Panc1 (cell line): ENCODE measurements around the gene ANKRD10.

Source experiments
- TF ChIP-seq, protein P1 (sequence below): fragments of 450-650 bp; IDR thresholded peaks from 2 replicates; pipeline ENCODE4 v1.5.1; 2017; ENCODE audit warnings: mild to moderate bottlenecking
- TF ChIP-seq, protein P2 (sequence below), 2 experiments: IDR thresholded peaks; 2 replicates each; pipeline ENCODE4 v1.6.1; 2011 to 2012; ENCODE audit warnings: low read depth in 2 of 2, control low read depth in 1 of 2, low read length in 1 of 2, mild to moderate bottlenecking in 1 of 2, moderate library complexity in 1 of 2; ENCODE audit not compliant: insufficient read depth in 1 of 2

DNA sequence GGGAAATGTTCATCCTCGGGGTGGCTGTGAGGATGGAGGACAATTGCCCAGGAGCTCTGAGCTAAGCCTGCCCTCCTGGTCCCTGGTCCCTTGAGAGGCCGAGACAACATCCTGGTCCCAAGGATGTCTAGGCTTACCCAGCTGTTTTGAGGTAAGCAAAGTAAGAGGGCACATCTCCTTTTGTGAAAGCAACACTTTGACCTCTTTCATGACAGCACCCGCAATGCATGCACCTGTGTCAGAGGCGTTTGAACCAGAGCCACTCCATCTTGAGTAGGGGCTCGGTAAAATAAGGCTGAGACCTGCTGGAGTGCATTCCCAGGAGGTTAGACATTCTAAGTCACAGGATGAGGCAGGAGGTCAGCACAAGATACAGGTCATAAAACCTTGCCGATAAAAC lies 43.1 kb upstream of the ANKRD10 start:
- TF ChIP-seq, protein P1, sequence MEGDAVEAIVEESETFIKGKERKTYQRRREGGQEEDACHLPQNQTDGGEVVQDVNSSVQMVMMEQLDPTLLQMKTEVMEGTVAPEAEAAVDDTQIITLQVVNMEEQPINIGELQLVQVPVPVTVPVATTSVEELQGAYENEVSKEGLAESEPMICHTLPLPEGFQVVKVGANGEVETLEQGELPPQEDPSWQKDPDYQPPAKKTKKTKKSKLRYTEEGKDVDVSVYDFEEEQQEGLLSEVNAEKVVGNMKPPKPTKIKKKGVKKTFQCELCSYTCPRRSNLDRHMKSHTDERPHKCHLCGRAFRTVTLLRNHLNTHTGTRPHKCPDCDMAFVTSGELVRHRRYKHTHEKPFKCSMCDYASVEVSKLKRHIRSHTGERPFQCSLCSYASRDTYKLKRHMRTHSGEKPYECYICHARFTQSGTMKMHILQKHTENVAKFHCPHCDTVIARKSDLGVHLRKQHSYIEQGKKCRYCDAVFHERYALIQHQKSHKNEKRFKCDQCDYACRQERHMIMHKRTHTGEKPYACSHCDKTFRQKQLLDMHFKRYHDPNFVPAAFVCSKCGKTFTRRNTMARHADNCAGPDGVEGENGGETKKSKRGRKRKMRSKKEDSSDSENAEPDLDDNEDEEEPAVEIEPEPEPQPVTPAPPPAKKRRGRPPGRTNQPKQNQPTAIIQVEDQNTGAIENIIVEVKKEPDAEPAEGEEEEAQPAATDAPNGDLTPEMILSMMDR: no peak
- TF ChIP-seq, protein P2, sequence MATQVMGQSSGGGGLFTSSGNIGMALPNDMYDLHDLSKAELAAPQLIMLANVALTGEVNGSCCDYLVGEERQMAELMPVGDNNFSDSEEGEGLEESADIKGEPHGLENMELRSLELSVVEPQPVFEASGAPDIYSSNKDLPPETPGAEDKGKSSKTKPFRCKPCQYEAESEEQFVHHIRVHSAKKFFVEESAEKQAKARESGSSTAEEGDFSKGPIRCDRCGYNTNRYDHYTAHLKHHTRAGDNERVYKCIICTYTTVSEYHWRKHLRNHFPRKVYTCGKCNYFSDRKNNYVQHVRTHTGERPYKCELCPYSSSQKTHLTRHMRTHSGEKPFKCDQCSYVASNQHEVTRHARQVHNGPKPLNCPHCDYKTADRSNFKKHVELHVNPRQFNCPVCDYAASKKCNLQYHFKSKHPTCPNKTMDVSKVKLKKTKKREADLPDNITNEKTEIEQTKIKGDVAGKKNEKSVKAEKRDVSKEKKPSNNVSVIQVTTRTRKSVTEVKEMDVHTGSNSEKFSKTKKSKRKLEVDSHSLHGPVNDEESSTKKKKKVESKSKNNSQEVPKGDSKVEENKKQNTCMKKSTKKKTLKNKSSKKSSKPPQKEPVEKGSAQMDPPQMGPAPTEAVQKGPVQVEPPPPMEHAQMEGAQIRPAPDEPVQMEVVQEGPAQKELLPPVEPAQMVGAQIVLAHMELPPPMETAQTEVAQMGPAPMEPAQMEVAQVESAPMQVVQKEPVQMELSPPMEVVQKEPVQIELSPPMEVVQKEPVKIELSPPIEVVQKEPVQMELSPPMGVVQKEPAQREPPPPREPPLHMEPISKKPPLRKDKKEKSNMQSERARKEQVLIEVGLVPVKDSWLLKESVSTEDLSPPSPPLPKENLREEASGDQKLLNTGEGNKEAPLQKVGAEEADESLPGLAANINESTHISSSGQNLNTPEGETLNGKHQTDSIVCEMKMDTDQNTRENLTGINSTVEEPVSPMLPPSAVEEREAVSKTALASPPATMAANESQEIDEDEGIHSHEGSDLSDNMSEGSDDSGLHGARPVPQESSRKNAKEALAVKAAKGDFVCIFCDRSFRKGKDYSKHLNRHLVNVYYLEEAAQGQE (IDR thresholded peaks at IDR 0.05; ENCODE audit: insufficient read depth in 1 of 2, low read depth in 2 of 2, low read length in 1 of 2): no peak
